ENCODE data around the gene ANK3. TPM values are rescaled to one million over a fixed set of nuclear protein-coding genes. Genes with fewer than 3 reads are reported as not detected.

ANK3 gene
- total and polyA plus RNA-seq, 2 donors (not counting 3 experiments of a cell fraction or from before 2014, with no cell fraction given): 0.88 to 8.5 TPM

GRCh38 chr10:59977486-59977885, 412.2 kb downstream of the ANK3 start:
- no peaks in the 10 kb centered on the region for H3K9me3 ChIP-seq (replicated peaks; ENCODE audit: control insufficient read depth, insufficient read depth, low read length)
- DNase-seq (ENCODE audit: low read depth, low spot score) (no peak), FAIRE-seq (no peak)
- H3K9me1 ChIP-seq (replicated peaks; ENCODE audit: control insufficient read depth, extremely low read depth, insufficient read depth, low read length): no peaks in the 10 kb centered on the region
- no peaks in the 10 kb centered on the region for H3K4me1 ChIP-seq (ENCODE audit: control insufficient read depth, extremely low read depth, insufficient read depth, low read length)
- H3K79me2 ChIP-seq (ENCODE audit: control insufficient read depth, insufficient read depth, low read length): no peaks in the 10 kb centered on the region
- no peak overlapping the region for H3K4me3 ChIP-seq (replicated peaks in 1 of 3; ENCODE audit: insufficient read depth in 1 of 3, low read depth in 1 of 3, low read length in 3 of 3)
- H2AFZ ChIP-seq (ENCODE audit: low read depth, low read length): no peak overlapping the region
- intact Hi-C loops (cut with micrococcal nuclease): no loop called here
- H3K36me3 ChIP-seq (ENCODE audit: control insufficient read depth in 2 of 2, extremely low read depth in 1 of 2, insufficient read depth in 2 of 2, low read length in 2 of 2): no peaks in the 10 kb centered on the region
- H4K20me1 ChIP-seq (replicated peaks; ENCODE audit: control insufficient read depth, extremely low read depth, insufficient read depth, low read length): no peaks in the 10 kb centered on the region
- no peak overlapping the region for H3K27ac ChIP-seq (ENCODE audit: insufficient read depth, low read depth, low read length)
- POLR2A ChIA-PET: no interaction called here
- no peaks in the 10 kb centered on the region for H3K27me3 ChIP-seq (ENCODE audit: control insufficient read depth in 2 of 2, insufficient read depth in 2 of 2, low read length in 2 of 2)
- dilution Hi-C loops (cut with MboI; ENCODE audit: extremely low pct_ligation_motif_present, low sequenced_read_pairs): no loop called here
- no peak overlapping the region for H3K4me2 ChIP-seq (ENCODE audit: insufficient read depth, low read length)
- TF ChIP-seq JUN (IDR thresholded peaks at IDR 0.05; ENCODE audit: borderline replicate concordance, insufficient read depth, insufficient read length, low read depth): no peak
- no peak for TF ChIP-seq POLR2A (IDR thresholded peaks at IDR 0.05; ENCODE audit: low read depth, low read length)
- TF ChIP-seq, protein P1, sequence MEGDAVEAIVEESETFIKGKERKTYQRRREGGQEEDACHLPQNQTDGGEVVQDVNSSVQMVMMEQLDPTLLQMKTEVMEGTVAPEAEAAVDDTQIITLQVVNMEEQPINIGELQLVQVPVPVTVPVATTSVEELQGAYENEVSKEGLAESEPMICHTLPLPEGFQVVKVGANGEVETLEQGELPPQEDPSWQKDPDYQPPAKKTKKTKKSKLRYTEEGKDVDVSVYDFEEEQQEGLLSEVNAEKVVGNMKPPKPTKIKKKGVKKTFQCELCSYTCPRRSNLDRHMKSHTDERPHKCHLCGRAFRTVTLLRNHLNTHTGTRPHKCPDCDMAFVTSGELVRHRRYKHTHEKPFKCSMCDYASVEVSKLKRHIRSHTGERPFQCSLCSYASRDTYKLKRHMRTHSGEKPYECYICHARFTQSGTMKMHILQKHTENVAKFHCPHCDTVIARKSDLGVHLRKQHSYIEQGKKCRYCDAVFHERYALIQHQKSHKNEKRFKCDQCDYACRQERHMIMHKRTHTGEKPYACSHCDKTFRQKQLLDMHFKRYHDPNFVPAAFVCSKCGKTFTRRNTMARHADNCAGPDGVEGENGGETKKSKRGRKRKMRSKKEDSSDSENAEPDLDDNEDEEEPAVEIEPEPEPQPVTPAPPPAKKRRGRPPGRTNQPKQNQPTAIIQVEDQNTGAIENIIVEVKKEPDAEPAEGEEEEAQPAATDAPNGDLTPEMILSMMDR (IDR thresholded peaks at IDR 0.05; ENCODE audit: extremely low read depth in 1 of 2, insufficient read depth in 1 of 2, low read depth in 1 of 2, low read length in 2 of 2): no peak
- TF ChIP-seq FOS (IDR thresholded peaks at IDR 0.05; ENCODE audit: borderline replicate concordance, insufficient read depth, low read length): no peak
- TF ChIP-seq EZH2 (IDR thresholded peaks at IDR 0.05; ENCODE audit: borderline replicate concordance, low read depth, low read length, severe bottlenecking): no peak
- no peak for TF ChIP-seq POLR2AphosphoS5 (IDR thresholded peaks at IDR 0.05; ENCODE audit: insufficient read depth, low read depth, low read length)
- no peak for TF ChIP-seq GATA2 (IDR thresholded peaks at IDR 0.05; ENCODE audit: insufficient read depth, insufficient read length, low read depth, low read length)
- no peak for TF ChIP-seq MYC (IDR thresholded peaks at IDR 0.05; ENCODE audit: low read depth, low read length)
- no peak for TF ChIP-seq MAX (IDR thresholded peaks at IDR 0.05; ENCODE audit: insufficient read depth, insufficient read length)
- CTCF ChIA-PET: no interaction called here
- no TSS peak for BruUV-seq (replicated peaks)
- no peak overlapping the region for H3K9ac ChIP-seq (replicated peaks; ENCODE audit: extremely low read depth, insufficient read depth, low read length)
